D721Med (cell line): ENCODE data around the gene CNST.

Experiments used
- DNase-seq: peaks from one replicate; pipeline ENCODE4 v3.0.0; 2011; ENCODE audit warnings: low spot score; ENCODE audit not compliant: insufficient read length
- FAIRE-seq: peaks from 2 replicates; lab custom pipeline; 2011; peaks lifted over from hg19 to GRCh38; lab: Jason Lieb, UNC
- TF ChIP-seq, protein P1 (sequence below): IDR thresholded peaks from 2 replicates; pipeline ENCODE4 v1.5.1; 2012; ENCODE audit warnings: mild to moderate bottlenecking, control low read depth; ENCODE audit not compliant: insufficient read depth; ENCODE audit errors: missing control alignments

Gene CNST

DNA sequence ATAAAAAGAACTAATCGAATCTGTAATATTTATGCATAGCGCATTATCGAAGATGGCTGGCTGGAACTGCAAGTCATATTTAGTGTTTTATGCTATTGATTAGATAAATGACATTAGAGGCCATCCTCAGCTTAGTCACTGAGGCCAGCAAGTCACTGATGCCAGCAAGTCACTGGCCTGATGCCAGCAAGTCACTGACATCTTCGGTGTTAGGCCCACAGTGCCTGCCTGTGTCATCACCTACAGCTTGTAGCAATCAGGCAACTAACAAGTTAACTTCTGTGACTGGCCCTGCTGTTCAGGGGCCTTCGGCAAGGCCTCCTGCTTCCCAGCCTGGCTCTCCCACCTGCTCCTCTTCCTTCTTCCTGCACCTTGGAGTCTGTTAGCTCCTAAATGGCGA is 92.3 kb downstream of the CNST start:
- TF ChIP-seq, protein P1, sequence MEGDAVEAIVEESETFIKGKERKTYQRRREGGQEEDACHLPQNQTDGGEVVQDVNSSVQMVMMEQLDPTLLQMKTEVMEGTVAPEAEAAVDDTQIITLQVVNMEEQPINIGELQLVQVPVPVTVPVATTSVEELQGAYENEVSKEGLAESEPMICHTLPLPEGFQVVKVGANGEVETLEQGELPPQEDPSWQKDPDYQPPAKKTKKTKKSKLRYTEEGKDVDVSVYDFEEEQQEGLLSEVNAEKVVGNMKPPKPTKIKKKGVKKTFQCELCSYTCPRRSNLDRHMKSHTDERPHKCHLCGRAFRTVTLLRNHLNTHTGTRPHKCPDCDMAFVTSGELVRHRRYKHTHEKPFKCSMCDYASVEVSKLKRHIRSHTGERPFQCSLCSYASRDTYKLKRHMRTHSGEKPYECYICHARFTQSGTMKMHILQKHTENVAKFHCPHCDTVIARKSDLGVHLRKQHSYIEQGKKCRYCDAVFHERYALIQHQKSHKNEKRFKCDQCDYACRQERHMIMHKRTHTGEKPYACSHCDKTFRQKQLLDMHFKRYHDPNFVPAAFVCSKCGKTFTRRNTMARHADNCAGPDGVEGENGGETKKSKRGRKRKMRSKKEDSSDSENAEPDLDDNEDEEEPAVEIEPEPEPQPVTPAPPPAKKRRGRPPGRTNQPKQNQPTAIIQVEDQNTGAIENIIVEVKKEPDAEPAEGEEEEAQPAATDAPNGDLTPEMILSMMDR: no peak
- FAIRE-seq (no peak), DNase-seq (no peak)

DNA sequence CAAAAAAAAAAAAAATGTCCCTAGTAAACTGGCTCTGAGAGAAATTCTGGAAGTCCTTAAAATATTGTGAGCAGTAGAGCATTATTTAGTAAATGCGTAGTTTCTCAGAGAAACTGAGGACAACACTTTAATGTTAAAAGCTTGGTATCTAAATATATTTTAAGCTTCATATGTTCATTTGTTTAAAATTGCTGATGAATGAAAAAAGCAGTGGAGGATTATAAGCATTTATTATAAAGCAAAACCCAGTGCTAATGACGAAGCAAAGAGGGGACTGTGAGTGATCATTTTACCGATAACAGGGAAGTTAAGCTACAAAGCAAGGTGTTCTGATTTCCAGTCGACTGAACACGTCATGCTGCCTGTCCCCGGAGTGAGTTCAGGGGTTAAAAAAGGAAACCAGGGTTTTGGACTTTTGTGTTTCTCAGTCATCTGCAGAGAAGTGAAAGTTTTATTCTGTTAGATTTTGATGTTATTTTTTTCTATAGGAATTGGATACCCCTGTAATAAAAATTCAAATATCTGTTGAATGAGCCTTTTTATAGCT is 93.4 kb downstream of the CNST start:
- FAIRE-seq (no peak), DNase-seq (no peak)
- TF ChIP-seq, protein P1: no peak

DNA sequence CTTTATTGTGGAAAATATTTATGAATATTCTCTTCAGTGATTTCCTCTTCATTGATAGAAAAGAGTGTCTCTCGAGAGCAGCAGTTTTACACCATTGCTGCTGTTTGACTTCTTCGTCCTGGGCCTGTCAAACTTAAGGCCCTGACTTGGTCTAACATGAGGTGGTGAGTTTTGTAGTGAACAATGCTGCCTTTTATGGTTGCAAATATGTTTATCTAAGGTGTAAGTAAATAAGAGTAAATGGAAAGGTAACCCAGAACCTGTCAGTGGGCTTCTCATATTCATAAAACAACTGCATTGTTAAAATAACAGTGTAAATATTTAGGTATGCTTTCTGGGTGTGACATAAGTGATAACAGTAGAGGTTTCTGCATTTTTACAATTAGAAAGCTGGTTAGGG is 95.2 kb downstream of the CNST start:
- DNase-seq: no peak
- TF ChIP-seq, protein P1: no peak
- FAIRE-seq: no peak

DNA sequence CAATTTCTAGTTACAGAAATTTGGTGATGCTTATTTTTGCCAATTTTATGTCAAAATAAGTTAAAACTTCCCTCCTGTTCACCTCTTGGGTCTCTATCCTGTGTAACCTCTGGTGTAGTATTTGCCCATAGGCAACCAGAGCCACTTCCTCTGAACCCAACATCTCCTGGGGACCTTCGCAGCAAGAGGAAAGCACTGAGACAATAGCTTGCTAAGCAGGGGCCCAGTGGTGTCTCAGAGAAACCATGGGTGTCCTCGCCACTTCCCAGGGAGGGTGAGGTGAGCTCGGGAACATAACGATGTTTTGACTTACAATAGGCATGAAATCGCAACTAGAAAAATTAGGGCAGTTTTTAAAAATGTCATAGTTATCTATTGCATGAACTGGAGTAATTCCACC is 101.5 kb downstream of the CNST start:
- no peak for FAIRE-seq
- TF ChIP-seq, protein P1: no peak
- DNase-seq: no peak

DNA sequence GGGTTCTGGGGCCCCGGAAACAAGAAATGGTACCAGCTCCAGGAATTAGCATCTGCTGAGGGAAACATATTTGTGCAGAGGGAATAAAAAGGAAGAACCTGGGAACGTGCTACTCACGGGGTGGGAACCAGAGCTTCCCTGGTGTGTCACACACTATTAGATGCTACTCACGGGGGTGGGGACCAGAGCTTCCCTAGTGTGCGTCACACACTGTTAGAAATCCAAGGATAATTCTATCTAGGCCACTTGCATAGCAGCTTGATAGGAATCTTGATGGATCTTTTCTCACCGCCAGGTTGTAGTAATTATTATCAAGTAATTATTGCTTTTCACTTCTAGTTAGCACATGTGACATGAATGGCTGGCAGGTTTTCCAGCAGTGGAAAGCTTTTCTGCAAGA is 103.4 kb downstream of the CNST start:
- TF ChIP-seq, protein P1: no peak
- FAIRE-seq (no peak), DNase-seq (no peak)

DNA sequence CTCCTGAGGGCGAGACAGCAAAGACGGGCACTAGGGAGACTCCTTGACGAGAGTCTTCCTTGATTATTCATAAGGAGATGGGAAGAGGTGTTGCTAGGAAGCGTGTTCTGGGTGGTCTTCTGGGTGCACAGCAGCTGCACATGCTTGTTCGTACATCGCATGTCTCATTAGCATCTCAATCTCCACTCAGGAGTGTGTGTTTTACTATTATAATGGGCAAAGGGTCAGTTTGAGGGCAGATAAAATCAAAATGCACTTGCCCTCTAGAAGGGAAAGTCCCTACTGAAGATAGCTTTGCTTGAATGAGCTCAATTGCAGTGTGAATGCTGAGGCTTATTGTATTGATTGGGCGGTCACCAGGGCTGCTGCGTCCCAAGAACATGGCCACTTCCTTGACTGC is 107.8 kb downstream of the CNST start:
- FAIRE-seq: no peak
- TF ChIP-seq, protein P1: no peak
- DNase-seq: no peak

DNA sequence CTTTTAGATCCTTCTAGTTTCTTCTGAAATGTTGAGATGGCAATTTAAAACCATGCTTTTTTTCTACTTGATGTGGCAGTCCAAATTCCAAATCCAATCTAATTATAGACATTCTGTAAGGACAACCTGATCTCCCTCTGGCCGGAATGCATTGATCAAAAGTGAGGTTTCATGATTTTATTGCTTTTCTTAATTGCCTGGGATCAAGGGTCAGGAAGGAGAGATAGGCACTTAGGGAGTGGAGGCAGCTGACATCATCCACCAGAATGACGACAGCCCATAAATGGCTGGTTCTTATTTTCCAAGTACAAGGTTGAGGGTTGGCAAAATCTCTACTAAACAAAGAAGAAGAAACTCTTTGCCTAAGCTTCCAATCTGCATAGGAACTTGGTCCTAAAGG is 111.6 kb downstream of the CNST start:
- DNase-seq: no peak
- TF ChIP-seq, protein P1: no peak
- no peak for FAIRE-seq
